Activated T-cell treated with anti-CD3 and anti-CD28 coated beads for 24 hours (primary cell): ENCODE measurements around the gene EFHC2.

Experiments
- DNase-seq: peaks from one replicate; pipeline ENCODE4 v3.0.0-alpha.2; 2020; ENCODE audit warnings: low read depth

EFHC2 gene

GRCh38 chrX:44343412-44344141 is at the start of gene EFHC2:
EFHC2 (minus strand) TSS chrX:44343672; CDS start chrX:44343588, 84 bp downstream.
- peak; percentile 15 for DNase-seq

DNA sequence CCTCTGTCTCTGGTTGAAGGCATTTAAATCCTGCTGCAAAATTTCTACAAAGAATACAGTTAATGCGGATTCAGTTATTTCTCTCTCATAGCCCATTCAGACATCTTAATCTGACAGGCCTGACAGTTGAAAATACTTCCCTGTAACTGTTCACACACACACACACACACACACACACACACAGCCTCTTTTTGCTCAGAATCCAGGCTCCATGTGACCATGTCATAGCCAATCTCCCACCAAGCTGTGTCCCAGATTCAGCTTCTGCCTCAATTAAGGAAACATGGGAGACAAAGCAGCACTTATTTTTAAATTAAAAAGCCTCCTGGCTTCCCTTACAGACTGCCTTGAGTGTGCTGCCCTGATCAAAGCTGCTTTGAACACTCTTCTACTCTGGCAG is 49.3 kb upstream of the EFHC2 start:
- DNase-seq, result no peak

GRCh38 chrX:44384688-44385338 is 41.3 kb upstream of the EFHC2 start:
- DNase-seq, result no peak

- no peak for DNase-seq
Observed at GRCh38 chrX:44382871-44383270, 39.4 kb upstream of the EFHC2 start.

- no peak for DNase-seq
Observed at GRCh38 chrX:44352758-44353157, 9.3 kb upstream of the EFHC2 start.

- no peak for DNase-seq
Observed at GRCh38 chrX:44349561-44349960, 6.1 kb upstream of the EFHC2 start.

DNA sequence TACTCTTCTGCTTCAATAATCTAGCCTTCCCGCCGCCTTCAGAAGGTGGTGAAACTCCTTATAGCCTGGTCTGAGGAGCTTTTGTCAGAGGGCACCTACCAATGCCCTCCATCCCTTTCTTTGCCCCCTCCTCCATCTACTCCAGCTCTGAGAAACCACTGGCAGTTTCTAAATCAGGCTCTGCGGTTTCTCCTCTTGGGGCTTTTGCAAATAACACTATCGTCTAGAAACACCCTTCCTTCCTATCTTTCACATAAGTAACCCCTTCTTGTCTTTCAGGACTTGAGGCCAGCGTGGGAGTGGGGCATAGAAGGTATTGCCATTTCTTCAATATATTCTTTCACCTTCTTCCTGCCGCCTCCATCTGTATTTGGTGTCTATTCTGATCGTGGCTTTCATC is 1.2 kb upstream of the EFHC2 start:
- no peak for DNase-seq

- peak; percentile 9 for DNase-seq
Observed at GRCh38 chrX:44344194-44344593, 722 bp upstream of the EFHC2 start.

GRCh38 chrX:44342866-44343265 is 606 bp downstream of the EFHC2 start:
- no peak for DNase-seq

- no peak for DNase-seq
Observed at GRCh38 chrX:44338361-44338760, 5.1 kb downstream of the EFHC2 start.

DNA sequence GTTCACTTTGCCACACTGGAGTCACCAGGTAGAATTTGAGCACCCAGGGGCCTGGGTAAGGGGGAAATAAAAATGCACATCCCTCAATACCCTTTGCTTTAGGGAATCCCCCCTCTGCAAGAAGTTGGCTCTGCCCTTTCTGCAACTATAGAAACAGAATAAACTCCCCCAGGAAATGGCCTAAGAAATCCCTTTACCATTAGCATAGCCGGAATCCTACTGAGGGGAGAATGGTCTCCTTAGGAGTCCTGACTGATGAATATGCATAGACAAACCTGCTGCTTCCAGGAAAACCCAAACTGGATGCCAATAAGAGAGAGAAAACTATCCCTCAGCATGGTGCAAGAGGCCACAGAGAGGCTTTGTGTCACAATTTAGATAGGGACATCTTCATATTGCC is 11.0 kb downstream of the EFHC2 start:
- DNase-seq, result no peak

DNA sequence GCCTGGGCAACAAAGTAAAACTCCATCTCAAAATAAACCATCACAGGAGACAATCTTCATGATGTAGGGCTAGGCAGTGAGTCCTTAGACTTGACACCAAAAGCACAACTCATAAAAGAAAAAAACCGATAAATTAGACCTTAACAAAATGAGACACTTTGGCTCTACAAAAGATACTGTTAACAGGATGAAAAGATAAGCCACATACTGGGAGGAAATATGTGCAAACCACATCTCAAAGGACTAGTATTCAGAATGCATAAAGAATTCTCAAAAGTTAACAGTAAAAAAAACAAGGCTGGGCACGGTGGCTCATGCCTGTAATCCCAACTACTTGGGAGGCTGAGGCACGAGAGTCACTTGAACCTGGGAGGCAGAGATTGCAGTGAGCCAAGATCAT is 13.2 kb downstream of the EFHC2 start:
- DNase-seq, result no peak

GRCh38 chrX:44319550-44319949 is 23.9 kb downstream of the EFHC2 start:
- DNase-seq, result no peak

- DNase-seq, result no peak
Observed at GRCh38 chrX:44317181-44317580, 26.3 kb downstream of the EFHC2 start.

DNA sequence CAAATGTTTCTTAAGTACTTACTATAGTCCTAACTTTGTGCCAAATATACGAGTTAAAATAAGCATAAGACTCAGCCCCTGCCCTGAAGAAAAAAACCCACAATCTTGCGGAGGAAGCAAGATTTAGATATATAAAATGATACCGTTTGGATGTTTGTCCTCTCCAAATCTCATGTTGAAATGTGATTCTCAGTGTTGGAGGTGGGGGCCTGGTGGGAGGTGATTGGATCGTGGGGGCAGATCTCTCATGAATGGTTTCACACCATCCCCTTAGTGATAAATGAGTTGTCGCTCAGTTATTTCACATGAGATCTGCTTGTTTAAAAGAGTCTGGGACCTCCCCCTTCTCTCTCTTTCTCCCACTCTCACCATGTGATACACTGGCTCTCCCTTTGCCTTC is 28.7 kb downstream of the EFHC2 start:
- no peak for DNase-seq

DNA sequence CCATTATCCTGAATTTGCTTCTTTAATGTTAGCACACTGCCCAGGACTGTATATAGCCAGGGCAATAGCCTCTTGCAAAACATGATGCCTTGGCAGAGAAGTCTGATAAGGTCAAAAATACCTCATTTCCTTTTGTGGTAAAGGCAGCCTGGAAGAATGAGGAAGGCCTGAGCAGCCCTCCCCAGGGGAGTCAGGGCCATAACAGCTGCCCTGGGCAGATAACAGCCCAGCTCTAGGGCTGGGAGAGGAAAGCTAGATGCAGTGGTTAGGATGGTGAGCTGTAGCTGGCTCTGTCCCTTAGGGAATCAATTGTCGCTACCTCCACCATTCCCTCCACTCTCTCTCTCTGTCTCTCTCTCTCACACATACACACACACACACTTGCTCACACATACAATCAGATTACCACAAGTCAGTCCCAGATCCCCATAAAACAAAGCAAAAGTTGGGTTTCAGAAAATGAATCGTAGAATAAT is 29.2 kb downstream of the EFHC2 start:
- no peak for DNase-seq

DNA sequence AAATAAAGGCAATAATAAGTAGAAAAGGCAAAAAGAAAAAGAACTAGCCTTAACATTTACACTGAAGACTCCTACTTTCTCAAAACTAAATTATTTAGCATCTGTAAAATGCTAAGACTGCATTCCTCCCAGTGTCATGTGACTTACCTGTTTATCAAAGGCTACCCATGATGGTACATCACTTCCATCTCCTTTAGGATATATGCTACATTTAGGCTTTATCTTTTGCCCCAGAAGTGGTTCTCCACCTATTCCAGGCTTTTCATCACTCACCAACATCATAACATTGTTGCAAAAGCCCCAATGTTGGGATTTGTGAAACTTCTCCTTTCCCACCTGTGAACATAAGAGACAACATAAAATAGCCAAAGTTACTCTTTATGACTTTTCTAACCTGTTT is 31.1 kb downstream of the EFHC2 start:
- no peak for DNase-seq

GRCh38 chrX:44310227-44310626 is 33.2 kb downstream of the EFHC2 start:
- no peak for DNase-seq

DNA sequence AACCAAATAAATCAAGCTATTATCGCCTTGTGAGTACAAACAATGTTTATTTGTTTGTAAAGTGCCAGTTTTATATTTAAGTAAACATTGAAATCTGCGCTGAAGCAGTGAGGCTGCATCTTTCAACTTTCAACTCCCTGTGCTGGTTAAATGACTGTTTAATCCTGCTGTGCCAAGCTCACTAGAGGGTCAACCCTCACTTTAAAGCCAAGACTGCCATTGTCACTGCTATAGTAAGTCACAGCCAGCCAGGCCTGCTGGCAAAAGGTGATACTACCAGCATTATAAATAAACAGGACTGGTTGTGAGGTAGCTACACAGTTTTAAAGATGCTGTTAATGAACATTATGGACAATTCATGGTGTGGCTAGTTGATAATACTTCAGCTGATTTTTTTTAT is 34.6 kb downstream of the EFHC2 start:
- DNase-seq, result no peak

- no peak for DNase-seq
Observed at GRCh38 chrX:44306356-44306755, 37.1 kb downstream of the EFHC2 start.

GRCh38 chrX:44305921-44306320 is 37.6 kb downstream of the EFHC2 start:
- DNase-seq, result no peak

- no peak for DNase-seq
Observed at GRCh38 chrX:44303119-44303518, 40.4 kb downstream of the EFHC2 start.

- DNase-seq, result no peak
Observed at GRCh38 chrX:44299177-44299576, 44.3 kb downstream of the EFHC2 start.
